ENCODE data around the gene CHID1.

Gene CHID1

GRCh38 chr11:933142-933851, 22.7 kb upstream of the CHID1 start:
- in situ Hi-C loops (cut with MboI; ENCODE audit: low sequenced_read_pairs): no loop called here

- in situ Hi-C loops (cut with MboI; ENCODE audit: low sequenced_read_pairs): no loop called here
These were observed 21.8 kb upstream of the CHID1 start for GRCh38 chr11:932435-932834.

- in situ Hi-C loops (cut with MboI; ENCODE audit: low sequenced_read_pairs): no loop called here
These were observed 20.8 kb upstream of the CHID1 start for GRCh38 chr11:931385-931784.

GRCh38 chr11:929405-929804, 18.8 kb upstream of the CHID1 start:
- in situ Hi-C loops (cut with MboI; ENCODE audit: low sequenced_read_pairs): no loop called here

GRCh38 chr11:928786-929185, 18.2 kb upstream of the CHID1 start:
- in situ Hi-C loops (cut with MboI; ENCODE audit: low sequenced_read_pairs): no loop called here

GRCh38 chr11:927871-928270, 17.3 kb upstream of the CHID1 start:
- in situ Hi-C loops (cut with MboI; ENCODE audit: low sequenced_read_pairs): no loop called here

- in situ Hi-C loops (cut with MboI; ENCODE audit: low sequenced_read_pairs): no loop called here
These were observed 15.8 kb upstream of the CHID1 start for GRCh38 chr11:926341-926916.

GRCh38 chr11:925496-926301, 15.1 kb upstream of the CHID1 start, which contains the start of gene AP2A2:
Gene AP2A2 (plus strand): TSS chr11:925870. CDS start chr11:926022, 152 bp downstream.
- in situ Hi-C loops (cut with MboI; ENCODE audit: low sequenced_read_pairs): no loop called here

- in situ Hi-C loops (cut with MboI; ENCODE audit: low sequenced_read_pairs): no loop called here
These were observed 14.5 kb upstream of the CHID1 start for GRCh38 chr11:925158-925495.

GRCh38 chr11:924406-925157, 14.0 kb upstream of the CHID1 start:
- in situ Hi-C loops (cut with MboI; ENCODE audit: low sequenced_read_pairs): no loop called here

GRCh38 chr11:923691-924405, 13.2 kb upstream of the CHID1 start:
- in situ Hi-C loops (cut with MboI; ENCODE audit: low sequenced_read_pairs): no loop called here

- in situ Hi-C loops (cut with MboI; ENCODE audit: low sequenced_read_pairs): no loop called here
These were observed 11.5 kb upstream of the CHID1 start for GRCh38 chr11:921921-922678.

- in situ Hi-C loops (cut with MboI; ENCODE audit: low sequenced_read_pairs): no loop called here
These were observed 6.8 kb upstream of the CHID1 start for GRCh38 chr11:917426-917825.

- in situ Hi-C loops (cut with MboI; ENCODE audit: low sequenced_read_pairs): no loop called here
These were observed 4.3 kb upstream of the CHID1 start for GRCh38 chr11:914747-915501.

- in situ Hi-C loops (cut with MboI; ENCODE audit: low sequenced_read_pairs): no loop called here
These were observed 3.6 kb upstream of the CHID1 start for GRCh38 chr11:914204-914603.

GRCh38 chr11:913043-913442, 2.4 kb upstream of the CHID1 start:
- in situ Hi-C loops (cut with MboI; ENCODE audit: low sequenced_read_pairs): no loop called here

- in situ Hi-C loops (cut with MboI; ENCODE audit: low sequenced_read_pairs): no loop called here
These were observed 1.7 kb upstream of the CHID1 start for GRCh38 chr11:912266-912665.

- in situ Hi-C loops (cut with MboI; ENCODE audit: low sequenced_read_pairs): no loop called here
These were observed 1.2 kb upstream of the CHID1 start for GRCh38 chr11:911890-912219.

Data from HL-60/S4 treated with phorbol 12-myristate 13-acetate at 8.2 ng/mL for 4 days and 3 days (cell line).